AG10803 (cell line): ENCODE results near the gene PTPN12.
"Not testable (repeated sequence)": the region's sequence is repeated elsewhere in the genome, so short reads cannot be mapped to it uniquely, and the experiment has no call there.

ENCODE experiments used
- DNase-seq: peaks from one replicate; pipeline ENCODE4 v3.0.0; 2010; ENCODE audit warnings: low read depth
- H3K4me3 ChIP-seq: 2 replicates; pipeline ENCODE4 v1.5.1; 2011; ENCODE audit warnings: mild to moderate bottlenecking, low read length, control low read depth
- CTCF ChIP-seq: conservative IDR thresholded peaks from 2 replicates; pipeline ENCODE4 v1.5.1; 2011; ENCODE audit warnings: mild to moderate bottlenecking, low read length, control low read depth, inconsistent platforms

Gene PTPN12

GRCh38 chr7:77516085-77516484, 21.0 kb upstream of the PTPN12 start:
- TF ChIP-seq CTCF, result no peak
- DNase-seq, result no peak
- H3K4me3 ChIP-seq, result no peak overlapping the region

- DNase-seq, result no peak
- no peak for TF ChIP-seq CTCF
- H3K4me3 ChIP-seq, result no peak overlapping the region
These were observed 16.8 kb upstream of the PTPN12 start for GRCh38 chr7:77520261-77520660.

GRCh38 chr7:77521537-77521936, 15.6 kb upstream of the PTPN12 start:
- DNase-seq, H3K4me3 ChIP-seq: not testable (repeated sequence)

DNA sequence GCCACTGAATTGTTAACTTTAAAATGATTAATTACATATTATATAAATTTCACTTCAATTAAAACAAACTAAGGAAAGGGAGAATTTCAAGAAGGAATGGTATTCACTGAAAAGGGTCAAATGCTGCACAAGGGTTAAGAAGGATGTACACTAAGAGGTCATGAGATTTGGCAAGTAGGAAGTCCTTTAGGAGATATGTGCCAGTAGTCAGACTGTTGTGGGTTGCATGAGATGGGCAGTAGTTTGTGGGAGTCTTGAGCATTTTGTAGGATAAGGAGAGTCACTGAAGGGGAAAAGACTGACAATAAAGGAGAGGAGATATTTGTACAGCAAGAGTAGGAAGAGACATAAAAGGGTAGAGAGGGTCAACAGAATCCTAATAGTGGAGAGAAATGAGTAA, 12.4 kb upstream of the PTPN12 start:
- H3K4me3 ChIP-seq, result no peak overlapping the region
- DNase-seq, result no peak
- no peak for TF ChIP-seq CTCF

DNA sequence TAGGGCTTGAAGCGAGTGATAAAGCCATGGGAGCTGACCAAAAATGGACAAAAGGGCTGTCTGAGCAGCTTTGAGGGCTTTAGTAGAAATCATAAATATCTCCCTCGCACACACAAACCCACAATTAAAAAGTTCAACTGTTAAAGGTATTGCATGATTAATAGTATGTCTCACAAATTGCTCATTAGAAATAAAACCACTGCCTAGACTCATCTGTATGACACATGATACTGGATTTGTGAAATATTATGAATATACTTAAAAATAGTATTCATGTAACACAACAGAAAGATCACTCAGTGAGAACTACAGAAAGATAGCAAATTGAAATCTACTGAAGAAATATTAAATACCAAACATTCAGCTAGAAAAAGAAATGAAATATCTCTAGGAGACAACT, 11.9 kb upstream of the PTPN12 start:
- no peak overlapping the region for H3K4me3 ChIP-seq
- TF ChIP-seq CTCF, result no peak
- peak; percentile 10 for DNase-seq

GRCh38 chr7:77528368-77528767, 8.7 kb upstream of the PTPN12 start:
- no peak for DNase-seq
- no peak overlapping the region for H3K4me3 ChIP-seq
- TF ChIP-seq CTCF, result no peak

GRCh38 chr7:77529279-77529678, 7.8 kb upstream of the PTPN12 start:
- H3K4me3 ChIP-seq, result no peak overlapping the region
- DNase-seq, result no peak
- no peak for TF ChIP-seq CTCF

GRCh38 chr7:77531038-77531437, 6.1 kb upstream of the PTPN12 start:
- DNase-seq, result no peak
- no peak for TF ChIP-seq CTCF
- H3K4me3 ChIP-seq, result no peak overlapping the region
